Activated T-helper 1 cell treated with anti-CD3 and anti-CD28 coated beads, Interleukin-2, amount 50 U/mL, for 16 hours (primary cell): ENCODE data around the gene SPIN1.

Experiments
- DNase-seq, 2 donors: peaks; one replicate each; pipeline ENCODE4 v3.0.0-alpha.2; 2020; ENCODE audit warnings: low read depth in 1 of 2, low spot score in 1 of 2

SPIN1 gene

GRCh38 chr9:88494983-88495721 is 106.9 kb downstream of the SPIN1 start:
- no peak for DNase-seq

- DNase-seq = no peak
Observed at GRCh38 chr9:88497224-88497623, 109.0 kb downstream of the SPIN1 start.

DNA sequence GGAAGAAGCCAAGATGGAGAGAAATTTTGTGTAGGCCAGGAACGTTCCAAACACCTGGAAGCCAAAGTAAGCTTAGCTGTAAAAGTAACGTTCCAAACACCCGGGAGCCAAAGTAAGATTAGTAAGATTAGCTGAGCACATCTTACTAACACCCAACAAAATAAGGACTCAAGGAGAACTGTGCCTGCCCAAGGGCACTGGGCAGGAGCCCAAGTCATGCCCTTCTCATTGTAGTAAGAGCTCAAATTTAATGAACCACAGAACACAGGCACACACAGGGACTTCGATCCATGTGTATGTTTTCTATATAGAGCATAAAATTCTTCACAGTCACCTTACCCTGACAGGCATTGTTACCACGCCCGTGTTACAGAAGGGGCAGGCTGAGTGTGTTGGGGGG is 110.6 kb downstream of the SPIN1 start:
- DNase-seq = no peak

GRCh38 chr9:88501086-88501485 is 112.8 kb downstream of the SPIN1 start:
- no peak for DNase-seq

DNA sequence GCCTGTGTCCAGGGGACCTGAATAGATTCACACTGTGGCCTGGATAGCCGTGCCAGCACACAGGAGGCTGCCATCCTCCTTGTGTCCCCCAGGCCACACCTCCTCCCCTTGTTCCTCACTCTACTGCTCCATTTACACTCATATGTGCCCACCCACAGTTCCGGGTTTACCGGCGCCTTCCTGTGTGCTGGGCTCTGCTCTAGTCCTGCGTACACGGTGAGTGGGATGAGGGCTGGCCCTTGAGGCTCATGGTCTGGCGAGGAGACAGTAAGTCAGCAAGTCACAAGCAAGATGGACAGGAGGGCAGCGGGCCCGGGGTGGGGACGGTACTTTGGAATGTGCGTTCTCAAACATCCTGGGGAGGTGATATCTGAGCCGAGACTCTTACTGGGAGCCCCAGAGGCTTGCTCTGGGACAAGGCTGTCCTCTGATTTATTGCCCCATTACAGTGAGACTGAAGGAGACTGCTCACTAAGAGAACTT is 114.3 kb downstream of the SPIN1 start:
- DNase-seq = no peak

DNA sequence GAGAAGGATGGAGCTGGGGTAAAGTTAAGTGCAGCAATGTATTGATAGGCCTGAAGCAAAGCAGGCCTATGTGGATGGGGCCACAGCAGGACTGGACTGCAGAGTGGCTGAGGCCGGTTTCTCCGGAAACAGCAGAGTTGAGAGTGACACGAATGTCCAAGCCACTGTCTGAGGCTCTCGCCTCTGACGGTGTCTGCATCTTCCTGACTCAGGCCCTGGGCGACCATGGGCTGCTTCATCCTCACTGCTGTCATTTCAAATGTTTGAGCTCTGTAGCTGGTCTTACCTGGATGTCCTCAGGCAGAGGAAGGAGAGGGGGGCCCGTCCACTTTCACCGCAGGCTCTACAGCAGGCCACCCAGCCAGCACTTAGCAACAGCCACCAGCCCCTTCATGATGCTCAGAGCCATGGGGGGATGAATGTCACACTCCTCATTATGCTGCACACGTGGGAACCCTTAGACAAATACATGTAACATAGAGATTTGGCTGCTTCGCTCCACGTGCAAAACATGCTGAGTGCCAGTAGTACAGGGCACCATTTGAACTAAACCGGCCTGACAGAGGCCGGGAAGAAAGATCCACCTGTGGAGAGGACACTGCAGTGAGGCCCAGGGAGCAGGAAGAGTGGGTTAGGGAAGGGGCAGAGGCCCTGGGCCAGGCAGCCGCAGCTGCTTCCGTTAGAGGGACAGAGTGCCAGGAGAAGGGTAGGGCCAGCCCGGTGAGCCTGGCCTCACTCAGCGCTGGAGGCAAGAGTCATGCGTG is 115.0 kb downstream of the SPIN1 start:
- DNase-seq = no peak

DNA sequence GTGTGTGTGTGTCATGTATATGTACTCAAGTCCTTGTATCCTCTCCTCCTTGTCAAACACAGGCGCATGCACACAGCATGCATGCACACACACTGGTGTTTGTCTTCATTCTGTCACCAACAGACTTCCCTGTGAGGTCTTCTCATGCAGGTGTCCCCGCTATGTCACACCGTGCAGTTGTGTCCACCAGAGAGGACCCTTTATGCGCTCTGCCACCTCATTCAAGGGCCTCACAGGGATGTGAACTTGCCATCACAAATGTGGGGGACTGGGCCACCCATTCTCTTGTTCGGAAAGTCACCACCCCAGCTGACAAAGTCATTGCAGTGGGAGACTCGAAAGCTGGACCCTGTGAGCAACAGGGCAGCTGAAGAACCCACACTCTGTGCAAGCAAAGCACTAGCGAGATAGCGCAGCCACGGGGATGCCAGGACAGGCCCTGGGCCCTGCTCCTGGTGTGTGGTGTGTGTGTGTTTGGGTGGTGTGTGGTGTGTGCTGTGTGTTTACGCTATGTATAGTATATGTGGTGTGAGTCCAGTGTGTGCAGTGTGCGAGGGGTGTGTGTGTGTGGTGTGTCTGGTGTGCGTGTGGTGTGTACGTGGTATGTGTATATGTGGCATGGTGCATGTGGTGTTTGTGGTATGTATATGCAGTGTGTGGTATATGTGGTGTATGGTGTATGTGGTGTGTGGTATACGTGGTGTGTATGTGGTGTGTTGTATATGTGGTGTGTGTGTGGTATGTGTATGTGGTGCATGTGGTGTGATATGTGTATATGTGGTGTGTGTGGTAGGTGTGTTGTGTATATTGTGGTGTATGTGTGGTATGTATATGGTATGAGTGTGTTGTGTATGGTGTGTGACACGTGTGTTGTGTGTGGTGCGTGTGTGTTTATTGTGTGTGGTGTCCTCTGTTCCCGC is 115.9 kb downstream of the SPIN1 start:
- no peak for DNase-seq

DNA sequence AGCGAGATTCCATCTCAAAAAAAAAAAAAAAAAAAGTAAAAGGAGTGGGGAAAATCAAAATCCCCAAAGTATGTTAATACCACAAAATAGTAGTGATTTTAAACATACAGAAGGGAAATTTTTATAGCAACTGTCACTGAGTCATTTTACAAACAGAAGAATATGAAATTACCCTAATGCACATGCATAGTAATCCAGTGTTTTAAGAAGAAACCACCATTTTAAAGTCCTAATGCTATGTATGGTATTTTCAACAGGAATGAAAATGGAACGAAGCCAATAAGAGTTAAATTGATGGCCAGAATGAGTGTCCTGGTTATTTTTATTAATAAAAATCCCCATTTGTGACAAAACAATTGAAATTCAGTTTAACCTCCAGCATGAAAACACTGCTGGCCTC is 120.1 kb downstream of the SPIN1 start:
- DNase-seq = no peak

DNA sequence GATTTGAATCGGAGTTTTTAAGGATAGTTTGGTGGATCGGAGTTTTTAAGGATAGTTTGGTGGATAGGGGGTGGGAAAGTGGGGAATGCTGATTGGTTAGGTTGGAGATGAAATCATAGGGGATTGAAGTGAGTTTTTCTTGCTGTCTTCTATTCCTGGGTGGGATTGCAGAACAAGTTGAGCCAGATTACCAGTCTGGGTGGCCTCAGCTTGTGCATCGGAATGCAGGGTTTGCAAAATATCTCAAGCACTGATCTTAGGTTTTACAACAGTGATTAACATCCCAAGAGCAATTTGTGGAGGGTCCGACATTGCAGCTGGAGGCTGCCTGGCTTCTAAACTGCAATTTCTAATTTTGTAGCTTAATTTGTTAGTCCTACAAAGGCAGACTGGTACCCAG is 123.7 kb downstream of the SPIN1 start:
- DNase-seq = no peak

GRCh38 chr9:88514247-88514646 is 126.0 kb downstream of the SPIN1 start:
- no peak for DNase-seq

DNA sequence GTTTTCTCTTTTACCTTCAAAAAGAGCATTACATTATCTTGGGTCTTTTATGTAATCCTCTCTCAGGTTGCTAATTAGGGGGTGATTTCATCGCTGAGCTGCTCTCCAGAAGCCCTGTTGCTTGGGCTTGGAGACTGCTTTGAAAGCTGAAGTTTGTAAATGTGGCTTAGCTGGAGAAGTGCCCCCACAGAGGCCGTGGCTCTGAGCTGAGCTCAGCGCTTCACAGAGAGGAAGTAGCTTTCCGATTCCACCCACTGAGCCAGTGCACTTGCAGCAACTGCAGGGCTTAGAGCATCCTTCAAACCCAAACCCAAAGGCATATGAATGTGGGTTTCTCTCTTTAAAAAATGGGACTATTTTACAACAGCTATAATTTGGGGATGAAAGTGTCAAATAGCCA is 133.1 kb downstream of the SPIN1 start:
- DNase-seq = no peak

- DNase-seq = no peak
Observed at GRCh38 chr9:88522360-88522759, 134.1 kb downstream of the SPIN1 start.

GRCh38 chr9:88523056-88523455 is 134.8 kb downstream of the SPIN1 start:
- DNase-seq = no peak

DNA sequence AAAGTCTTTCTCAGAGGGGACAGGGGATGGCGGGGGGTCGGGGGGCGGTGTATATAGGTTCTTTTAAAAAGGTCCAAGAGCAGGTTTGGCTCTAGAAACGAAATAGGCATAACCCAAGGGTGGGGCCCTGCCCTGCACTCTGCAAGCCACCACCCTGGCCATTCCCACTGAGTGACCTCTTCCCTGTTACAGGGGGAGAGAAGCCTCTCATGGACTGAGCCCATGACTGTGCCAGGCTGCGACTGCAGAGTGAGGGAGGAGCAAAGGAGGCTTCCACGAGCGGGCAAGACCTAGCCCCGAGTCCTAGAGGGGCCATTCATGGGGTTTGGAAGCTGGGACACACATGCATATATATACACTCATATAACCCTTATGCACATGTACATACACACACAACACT is 136.7 kb downstream of the SPIN1 start:
- no peak for DNase-seq

- no peak for DNase-seq
Observed at GRCh38 chr9:88527618-88528017, 139.4 kb downstream of the SPIN1 start.
